ENCODE data around the gene PCA3.
"Not testable (repeated sequence)": the region's sequence is repeated elsewhere in the genome, so short reads cannot be mapped to it uniquely, and the experiment has no call there.

DNA sequence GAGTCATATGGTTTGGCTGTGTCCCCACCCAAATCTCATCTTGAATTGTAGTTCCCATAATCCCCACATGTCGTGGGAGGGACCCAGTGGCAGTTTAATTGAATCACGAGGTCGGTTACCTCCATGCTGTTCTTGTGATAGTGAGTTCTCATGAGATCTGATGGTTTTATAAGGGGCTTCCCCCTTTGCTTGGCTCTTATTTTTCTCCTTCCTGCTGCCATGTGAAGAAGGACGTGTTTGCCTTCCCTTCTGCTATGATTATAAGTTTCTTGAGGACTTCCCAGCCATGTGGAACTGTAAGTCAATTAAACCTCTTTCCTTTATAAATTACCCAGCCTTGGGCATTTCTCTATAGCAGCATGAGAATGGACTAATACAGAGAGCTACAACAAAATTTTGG is 21.3 kb upstream of the PCA3 start:
- not testable (repeated sequence) for TF ChIP-seq CTCF (IDR thresholded peaks at IDR 0.05); POLR2AphosphoS5 (IDR thresholded peaks at IDR 0.05; ENCODE audit: low read depth, low read length); RAD21 (IDR thresholded peaks at IDR 0.05; ENCODE audit: low read length); FOXM1 (IDR thresholded peaks at IDR 0.05; ENCODE audit: low read depth); FOXJ3 (CRISPR knock-in tag; IDR thresholded peaks at IDR 0.05); ZBTB33 (IDR thresholded peaks at IDR 0.05; ENCODE audit: borderline replicate concordance, low read depth); NFIC (IDR thresholded peaks at IDR 0.05; ENCODE audit: borderline replicate concordance); SMC3 (IDR thresholded peaks at IDR 0.05; ENCODE audit: low read depth, low read length); GATA2 (CRISPR knock-in tag; IDR thresholded peaks at IDR 0.05)
- TF ChIP-seq, protein P1, sequence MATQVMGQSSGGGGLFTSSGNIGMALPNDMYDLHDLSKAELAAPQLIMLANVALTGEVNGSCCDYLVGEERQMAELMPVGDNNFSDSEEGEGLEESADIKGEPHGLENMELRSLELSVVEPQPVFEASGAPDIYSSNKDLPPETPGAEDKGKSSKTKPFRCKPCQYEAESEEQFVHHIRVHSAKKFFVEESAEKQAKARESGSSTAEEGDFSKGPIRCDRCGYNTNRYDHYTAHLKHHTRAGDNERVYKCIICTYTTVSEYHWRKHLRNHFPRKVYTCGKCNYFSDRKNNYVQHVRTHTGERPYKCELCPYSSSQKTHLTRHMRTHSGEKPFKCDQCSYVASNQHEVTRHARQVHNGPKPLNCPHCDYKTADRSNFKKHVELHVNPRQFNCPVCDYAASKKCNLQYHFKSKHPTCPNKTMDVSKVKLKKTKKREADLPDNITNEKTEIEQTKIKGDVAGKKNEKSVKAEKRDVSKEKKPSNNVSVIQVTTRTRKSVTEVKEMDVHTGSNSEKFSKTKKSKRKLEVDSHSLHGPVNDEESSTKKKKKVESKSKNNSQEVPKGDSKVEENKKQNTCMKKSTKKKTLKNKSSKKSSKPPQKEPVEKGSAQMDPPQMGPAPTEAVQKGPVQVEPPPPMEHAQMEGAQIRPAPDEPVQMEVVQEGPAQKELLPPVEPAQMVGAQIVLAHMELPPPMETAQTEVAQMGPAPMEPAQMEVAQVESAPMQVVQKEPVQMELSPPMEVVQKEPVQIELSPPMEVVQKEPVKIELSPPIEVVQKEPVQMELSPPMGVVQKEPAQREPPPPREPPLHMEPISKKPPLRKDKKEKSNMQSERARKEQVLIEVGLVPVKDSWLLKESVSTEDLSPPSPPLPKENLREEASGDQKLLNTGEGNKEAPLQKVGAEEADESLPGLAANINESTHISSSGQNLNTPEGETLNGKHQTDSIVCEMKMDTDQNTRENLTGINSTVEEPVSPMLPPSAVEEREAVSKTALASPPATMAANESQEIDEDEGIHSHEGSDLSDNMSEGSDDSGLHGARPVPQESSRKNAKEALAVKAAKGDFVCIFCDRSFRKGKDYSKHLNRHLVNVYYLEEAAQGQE (IDR thresholded peaks at IDR 0.05; ENCODE audit: low read depth, low read length) = not testable (repeated sequence)

Measured in SK-N-SH (cell line).